G401 (cell line): ENCODE measurements around the gene YLPM1. TPM values are rescaled to one million over a fixed set of nuclear protein-coding genes. Genes with fewer than 3 reads are reported as not detected.
A peak's percentile ranks its signal among the peaks of the same experiment; 100 is the strongest.

Experiments used
- DNase-seq: peaks from one replicate; pipeline ENCODE4 v3.0.0-alpha.2; 2015; ENCODE audit warnings: low spot score
- in situ Hi-C: cut with HindIII; loops from 2 replicates; pipeline ENCODE4 v1.10.0; 2016; ENCODE audit warnings: low sequenced_read_pairs, mixed read lengths
- total RNA-seq: library from RNA; depleted of rRNA; stranded (reverse); fragments of >200 nt; shearing (Covaris generic); gene quantifications from 2 replicates; pipeline ENCODE4 v1.2.3, GENCODE V29; 2014

Gene YLPM1
- total RNA-seq, 1 experiment from 2014 or later = 10.4 TPM

DNA sequence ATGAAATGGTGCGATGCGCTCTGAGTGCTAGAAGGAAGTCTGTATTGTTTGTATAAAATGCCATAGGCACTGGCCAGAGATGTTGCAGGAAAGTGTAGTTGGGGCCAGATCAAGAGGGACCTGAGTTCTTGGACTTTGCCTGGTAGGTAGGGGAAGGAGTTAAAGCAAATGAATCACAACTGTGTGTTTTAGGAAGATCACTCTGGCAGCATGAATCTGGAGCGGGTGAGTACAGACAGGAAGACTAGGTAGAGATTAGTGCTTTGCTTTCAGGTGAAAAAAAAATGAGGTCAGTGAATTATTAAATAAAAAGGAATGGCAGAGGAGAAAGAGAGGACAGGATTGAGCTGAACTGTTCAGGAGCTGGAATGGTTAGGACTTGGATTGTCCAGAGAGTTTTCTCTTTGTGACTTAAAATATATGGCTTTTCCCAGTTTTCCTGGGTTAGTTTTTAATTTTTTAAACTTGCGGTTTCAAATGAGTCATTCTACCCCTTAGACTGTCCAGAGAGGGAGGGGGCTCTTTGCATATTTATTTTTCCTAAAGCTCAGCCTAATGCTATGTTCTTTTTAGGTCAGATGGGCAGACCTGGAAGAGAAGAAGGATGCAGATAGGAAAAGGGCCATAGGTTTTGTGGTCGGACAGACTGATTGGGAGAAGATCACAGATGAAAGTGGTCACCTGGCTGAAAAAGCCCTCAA lies 71.7 kb downstream of the YLPM1 start:
- in situ Hi-C loops = no loop called here
- DNase-seq = no peak

DNA sequence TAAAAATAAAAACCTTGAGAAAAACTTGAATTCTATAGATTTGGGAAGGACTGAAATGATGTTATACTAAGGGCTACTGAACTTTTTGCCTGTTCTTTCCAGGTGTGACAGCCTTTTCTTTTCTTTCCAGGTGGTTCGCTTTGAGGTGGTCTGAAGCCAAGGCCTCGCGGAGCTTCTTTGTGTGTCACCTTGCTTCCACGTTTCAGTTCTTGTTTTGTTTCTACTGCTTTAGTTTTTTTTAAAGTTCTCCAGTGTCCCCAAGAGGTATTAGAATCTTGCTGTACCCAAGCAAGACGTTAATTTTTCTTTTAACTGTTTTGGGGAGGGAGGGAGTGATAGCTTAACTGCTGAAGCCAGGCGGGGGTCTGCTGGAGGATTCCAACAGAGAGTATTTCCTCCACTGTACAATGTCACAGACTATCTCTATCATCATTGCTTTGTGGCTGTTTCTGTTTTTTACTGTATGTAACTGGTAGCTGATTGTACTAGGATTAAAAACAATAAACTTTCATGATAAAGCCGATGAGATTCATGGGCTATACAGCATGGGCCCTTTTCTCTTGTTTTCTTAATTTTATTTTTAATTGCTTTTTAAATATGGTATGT lies 72.6 kb downstream of the YLPM1 start:
- no peak for DNase-seq
- in situ Hi-C loops = no loop called here

DNA sequence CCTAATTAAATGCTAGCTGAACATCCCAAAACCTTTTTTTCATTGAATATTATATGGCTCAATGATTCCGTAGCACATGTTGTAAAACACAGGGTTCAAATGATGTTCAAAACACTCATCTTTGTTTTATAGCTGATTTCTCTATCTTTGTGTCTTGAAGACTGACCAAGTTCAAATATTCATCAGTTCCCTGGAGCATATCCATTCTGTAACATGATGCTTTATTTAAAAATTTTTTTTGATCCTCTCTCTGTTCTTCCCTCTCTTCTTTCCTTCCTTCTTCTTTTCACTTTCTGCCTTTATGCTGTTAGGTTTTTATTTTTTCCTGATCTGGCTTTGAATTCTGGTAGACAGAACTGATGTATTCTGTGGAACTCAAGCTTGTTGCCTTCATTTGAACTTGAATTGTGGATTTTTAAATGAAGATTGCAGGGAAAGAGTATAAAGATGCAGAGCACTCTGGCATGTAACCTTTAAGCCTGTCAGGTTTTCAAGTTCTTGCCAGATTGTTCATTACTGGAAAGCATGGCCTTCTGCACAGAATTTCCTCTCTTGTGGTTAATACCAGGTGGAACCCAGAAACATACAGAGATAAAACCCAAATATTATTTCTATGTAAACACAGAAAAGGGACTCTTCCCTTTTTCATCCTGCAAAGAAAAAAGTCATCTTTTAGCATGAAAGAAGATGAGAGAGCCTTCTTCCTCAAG lies 73.3 kb downstream of the YLPM1 start:
- in situ Hi-C loops = no loop called here
- DNase-seq = peak; percentile 8

DNA sequence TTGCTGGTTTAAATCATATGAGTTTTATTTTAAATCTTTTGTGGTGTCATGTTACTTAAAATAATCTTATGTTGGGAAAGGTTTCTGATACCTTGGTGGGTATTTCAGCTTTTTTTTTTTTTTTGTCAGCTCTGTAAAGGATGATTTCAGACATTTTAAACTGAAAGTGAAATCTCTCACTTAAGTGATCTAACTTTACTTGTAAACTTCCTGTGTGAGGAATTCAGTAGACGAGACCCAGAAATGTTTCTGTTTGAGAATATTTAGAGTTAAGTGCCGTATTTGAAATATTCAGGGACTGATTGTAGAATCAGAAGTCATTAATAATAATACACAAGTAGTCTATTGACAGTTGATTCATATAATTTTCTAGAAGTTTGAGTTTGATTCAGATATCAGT lies 75.0 kb downstream of the YLPM1 start:
- DNase-seq = no peak
- in situ Hi-C loops = no loop called here

DNA sequence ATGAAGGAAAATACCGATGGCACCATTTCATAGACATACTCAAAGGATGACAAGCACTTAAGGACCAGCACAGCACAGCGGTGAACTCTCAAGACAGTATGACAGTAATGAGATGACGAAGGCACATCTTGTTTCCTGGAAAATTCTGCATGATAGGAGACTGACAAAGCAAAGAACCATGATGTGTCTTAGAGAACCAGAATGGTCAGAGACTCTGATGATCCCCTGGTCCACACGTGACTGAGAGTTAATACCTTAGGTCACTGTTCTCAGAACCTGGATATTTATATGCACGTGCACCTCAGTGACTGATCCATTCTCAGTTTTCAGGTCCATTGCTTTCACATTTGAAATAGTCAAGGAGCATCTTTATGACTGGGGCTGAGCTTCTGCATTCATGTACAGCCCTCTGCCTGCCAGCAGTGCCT lies 77.5 kb downstream of the YLPM1 start:
- DNase-seq = no peak
- in situ Hi-C loops = no loop called here

DNA sequence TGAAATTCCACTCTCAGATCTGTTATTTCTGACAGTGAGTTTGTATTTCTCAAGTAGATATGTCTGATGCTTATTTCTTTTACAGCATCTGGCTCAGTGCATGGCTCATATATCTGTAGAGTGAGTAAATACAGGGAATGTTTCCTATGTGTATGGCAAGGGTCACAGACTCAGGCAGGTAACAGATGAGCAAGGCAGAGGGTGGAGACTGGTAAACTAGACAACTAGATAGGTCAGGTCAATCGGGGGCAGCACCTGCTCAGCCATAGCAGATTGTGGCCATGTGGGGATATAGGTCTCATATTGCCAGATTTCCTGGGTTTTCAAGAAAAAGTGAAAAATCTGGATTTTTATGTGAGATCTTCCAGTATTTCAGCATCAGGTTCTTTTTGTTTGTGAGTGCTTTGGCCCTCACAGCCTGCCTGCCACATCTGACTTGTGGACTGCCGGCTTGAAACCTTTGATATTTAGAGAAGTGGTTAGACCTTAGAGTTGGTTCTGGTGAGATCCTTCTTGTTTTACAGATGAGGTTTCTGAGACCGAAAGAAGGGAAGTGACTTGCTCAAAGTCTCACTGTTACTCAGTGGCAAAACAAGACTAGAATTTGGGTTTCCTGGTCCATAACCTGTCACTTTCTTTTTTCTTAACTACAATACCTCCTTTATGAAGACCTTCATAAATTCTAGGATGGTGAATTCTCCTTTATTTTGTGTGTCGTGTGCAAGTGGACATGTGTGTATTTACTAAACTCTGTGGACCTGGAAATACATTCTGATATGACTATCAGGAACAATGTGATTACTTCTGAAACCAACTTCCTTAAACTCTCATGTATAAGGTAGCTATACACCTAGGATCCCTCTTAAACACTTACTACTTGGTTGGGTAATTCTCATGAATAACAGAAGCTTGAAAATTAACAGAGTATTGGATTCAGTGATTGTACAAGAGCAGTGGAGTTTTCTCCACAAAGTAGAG lies 78.4 kb downstream of the YLPM1 start:
- no peak for DNase-seq
- in situ Hi-C loops = no loop called here

DNA sequence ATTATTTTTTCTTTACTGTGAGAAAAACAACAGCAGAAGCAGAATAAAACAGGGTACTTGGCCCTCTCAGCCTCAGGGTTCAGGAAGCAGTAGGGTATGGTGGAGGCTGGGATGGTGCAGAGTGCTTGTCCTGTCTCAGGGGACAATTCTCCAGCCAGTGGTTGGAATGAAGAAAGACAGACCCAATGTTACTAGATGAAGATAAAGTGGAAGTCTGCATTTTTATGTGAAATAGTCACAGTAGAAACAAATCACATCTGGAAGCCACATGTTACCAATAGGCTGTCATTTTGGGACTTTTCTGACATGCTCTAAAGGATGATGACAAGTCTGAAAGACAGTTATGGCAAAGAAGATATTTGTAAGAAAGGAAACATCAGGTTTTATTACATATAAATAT lies 80.5 kb downstream of the YLPM1 start:
- no peak for DNase-seq
- in situ Hi-C loops = no loop called here

DNA sequence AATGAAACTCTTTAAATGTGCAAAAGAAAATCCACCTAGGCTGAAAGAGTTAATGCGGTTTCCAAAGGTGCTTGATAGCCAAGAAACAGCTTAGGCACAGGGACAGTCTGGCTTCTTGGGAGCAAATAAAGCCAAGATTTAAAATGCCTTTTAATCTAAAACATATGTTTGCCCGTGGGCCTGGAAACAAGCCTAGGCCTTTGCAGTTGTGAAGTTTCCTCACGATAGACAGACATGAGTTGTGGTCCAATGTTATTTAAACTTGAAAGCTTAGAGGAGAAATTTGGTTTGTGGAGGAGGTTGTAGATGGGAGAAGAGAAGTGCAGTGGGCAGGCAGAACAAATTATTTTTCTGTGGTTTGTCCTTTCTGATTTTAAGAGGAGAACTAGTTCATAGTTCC lies 83.1 kb downstream of the YLPM1 start:
- in situ Hi-C loops = no loop called here
- DNase-seq = no peak

DNA sequence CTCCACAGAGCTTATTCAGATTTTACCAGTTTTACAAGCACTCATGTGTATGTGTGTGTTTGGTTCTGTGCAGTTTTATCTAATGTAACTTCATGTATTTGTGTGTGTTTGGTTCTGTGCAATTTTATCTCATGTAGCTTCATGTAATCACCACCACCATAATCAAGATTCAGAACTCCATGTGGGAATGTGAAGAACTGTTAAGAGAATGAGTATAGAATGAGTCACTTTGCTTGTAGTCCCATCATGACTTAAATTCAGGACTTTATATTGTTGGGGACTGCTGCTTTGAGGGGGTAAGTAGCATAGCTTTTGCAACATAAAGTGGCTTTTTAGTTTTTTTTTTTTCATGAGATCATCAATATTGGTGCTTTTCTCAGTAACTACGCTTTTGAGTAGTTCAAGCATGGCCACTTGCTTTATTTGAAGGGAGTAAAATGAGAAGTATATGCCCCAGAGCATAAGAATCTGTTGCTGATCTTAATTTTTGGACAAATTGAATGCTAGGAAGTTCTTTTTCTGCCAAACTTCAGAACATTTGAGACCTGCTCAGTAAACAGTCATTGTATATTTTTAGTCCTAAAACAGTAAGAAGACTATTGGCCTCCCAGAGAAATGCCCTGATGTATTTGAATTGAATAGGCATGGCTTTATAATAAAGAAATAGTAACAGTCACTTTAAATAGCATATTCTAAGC lies 84.0 kb downstream of the YLPM1 start:
- in situ Hi-C loops = no loop called here
- DNase-seq = no peak

DNA sequence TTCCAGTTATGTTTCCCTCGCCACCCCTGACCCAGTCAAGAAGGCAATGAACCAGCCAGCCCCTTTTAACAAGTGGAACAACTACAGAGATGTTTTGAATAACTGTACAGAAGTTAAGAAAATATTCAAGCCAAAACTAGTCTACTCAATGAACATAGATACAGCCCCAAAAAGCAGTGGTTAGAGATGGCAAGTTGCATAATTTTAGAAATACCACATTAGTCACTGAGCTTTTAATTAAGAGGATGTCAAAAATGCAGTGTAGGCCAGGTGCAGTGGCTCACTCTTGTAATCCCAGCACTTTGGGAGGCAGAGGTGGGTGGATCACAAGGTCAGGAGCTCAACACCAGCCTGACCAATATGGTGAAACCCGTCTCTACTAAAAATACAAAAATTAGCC lies 85.7 kb downstream of the YLPM1 start:
- in situ Hi-C loops = no loop called here
- DNase-seq = no peak

DNA sequence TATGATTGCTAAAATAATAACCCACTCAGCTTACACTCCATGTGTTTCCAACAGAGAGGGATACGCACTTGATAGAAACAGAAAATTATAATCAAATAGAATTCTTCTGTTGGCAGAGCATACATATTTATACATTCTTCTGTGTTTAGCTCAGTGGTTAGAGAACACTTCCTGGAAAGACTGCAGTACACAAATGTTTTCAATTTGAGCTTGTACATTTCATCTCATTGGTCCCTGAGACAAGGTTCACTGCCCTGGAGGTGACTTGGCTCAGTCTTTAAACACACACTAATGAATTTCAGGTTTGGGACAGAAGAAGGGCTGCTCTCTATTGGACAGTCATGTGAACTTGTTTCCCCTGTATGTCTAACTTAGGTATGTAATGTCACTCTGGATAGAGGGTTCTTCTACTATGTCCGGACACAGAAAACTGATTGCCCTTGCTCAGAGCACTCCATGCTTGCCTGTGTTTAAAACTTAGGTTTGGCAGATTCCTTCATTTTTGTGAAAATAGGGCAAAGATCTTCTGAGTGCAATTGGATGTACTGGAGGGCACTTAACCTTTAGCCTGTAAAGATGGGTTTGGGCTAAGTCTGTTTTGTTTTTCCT lies 89.9 kb downstream of the YLPM1 start:
- in situ Hi-C loops = no loop called here
- DNase-seq = no peak

DNA sequence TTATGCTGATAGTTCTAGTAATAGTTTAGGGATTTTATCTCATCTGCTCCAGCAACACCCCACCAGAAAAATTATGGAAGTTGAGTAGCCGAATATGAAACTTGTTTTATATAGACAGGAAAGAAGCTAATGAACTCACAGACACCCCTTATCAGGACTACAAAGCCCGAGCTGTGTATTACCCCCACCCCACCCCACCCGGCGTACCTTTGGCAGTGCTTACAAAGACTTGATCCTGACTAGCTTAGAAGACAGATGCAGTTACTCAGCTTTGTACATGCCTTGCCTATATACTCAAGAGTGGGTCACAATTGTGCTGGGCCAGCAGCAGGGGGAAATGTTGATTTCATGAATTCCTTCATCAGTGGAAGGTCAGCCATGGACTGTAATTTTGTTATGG lies 90.5 kb downstream of the YLPM1 start:
- in situ Hi-C loops = no loop called here
- no peak for DNase-seq

DNA sequence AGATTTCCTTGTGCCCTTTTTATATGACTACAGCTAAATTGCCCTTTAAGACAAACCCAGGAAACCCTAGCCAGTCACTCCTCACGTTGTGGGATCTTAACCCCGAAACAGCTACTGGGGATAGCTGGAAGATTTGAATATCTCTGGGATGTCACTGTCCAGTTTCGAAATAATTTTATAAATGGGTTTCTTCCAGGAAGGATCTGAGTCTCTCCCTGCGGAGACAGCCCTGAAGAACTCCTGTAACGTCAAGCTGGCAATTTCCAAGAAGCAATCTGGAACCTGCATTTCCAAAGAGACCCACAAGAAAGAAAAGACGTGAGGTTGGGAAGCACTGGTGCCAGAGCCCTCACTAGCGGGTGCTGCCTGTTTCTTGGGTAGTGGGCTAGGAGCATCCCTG lies 91.9 kb downstream of the YLPM1 start:
- no peak for DNase-seq
- in situ Hi-C loops = loop anchor here (5.0 kb wide), 1 partner anchor 52 kb away; no protein-coding TSS in a partner anchor

DNA sequence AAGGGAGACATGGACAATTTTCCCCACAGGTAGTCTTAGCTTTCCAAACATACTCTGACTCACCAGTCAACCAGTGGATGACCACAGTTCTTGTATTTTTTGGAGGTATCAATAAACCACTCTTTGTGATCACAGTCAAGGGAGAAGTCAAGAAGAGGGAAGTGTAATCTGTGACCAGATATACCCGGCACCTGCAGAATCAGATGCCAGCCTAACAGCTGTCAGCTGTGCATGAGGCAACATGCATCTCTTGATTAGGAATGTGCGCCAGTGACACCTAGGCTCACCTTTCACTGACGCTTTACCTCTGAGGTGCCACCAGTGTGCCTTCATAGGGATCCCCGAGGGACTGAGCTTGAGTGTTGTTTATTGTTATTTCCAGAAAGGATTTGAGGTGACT lies 92.8 kb downstream of the YLPM1 start:
- DNase-seq = no peak
- in situ Hi-C loops = loop anchor here (5.0 kb wide), 1 partner anchor 51 kb away; no protein-coding TSS in a partner anchor

DNA sequence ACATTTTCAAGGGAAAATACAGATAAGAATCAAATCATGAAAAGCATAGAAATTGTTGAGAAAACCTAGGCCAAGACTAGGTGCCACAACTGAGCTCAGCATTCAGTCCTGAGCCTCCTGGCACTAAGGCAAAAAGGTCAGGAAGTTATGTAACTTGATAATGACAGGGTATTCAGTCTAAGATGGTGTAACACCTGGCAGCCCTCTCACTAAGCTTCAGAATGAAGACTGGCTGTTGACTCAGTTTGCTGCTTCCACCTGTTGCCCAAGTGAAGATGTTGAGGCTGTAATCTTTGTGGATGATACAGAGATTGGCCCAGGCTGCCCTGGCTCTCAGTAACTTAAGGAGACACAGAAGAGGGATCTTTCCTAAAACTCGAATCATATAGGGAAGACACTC lies 93.2 kb downstream of the YLPM1 start:
- in situ Hi-C loops = loop anchor here (5.0 kb wide), 1 partner anchor 51 kb away; no protein-coding TSS in a partner anchor
- DNase-seq = no peak

DNA sequence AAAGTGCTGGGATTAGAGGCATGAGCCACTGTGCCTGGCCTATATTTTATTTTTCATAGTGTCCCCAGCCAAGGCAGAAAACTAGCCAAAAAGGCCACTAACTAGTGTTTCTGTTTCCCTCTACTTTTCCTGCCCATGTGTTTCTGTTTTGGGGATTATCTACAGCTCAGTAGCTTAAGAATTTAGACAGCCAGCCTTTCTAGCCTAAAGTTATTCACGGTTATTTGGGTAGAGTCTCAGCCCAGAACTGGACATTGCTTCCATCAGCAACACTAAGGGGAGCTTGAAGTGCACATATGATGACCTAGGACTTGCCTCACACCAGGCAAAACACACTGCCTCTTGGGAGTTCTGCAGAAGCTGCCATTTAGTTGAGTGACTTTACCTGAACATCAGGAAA lies 94.9 kb downstream of the YLPM1 start:
- in situ Hi-C loops = loop anchor here (5.0 kb wide), 1 partner anchor 49 kb away; no protein-coding TSS in a partner anchor
- no peak for DNase-seq

DNA sequence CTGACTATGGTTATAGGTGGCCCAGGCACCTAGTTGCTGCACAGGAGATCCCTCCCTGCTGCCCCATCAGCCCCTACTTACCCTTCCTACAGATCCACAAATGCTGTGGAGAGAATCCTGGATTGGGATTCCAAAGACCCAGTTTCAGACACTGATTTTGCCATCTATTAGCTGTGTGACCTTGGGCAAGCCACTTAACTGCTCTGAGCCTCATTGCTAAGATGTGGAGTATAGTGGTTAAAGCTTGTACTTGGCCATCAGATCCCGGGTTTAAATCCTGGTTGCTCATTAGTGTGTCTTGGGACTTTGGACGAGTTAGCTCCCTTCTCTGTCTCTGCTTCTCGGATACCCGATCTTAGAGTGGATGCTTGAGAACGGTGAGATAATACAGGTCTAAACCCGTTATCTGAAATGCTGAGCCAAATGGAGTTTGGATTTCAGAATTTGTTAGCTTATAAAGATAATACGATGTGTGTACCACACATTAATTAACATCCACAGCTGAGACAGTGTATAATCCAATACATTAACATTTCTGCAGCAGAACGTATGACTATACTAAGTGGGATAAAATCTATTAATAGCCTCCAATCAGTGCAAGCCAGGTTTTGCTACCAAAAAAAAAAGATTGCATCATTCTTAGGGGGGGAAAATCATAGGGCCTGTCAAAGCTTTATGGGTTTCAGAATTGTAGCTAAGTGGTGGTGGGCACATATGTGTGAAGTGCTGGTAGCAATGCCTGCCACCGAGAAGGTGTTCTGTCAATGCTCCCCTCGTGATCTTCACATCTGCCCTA lies 96.8 kb downstream of the YLPM1 start:
- in situ Hi-C loops = loop anchor here (5.0 kb wide), 1 partner anchor 47 kb away; no protein-coding TSS in a partner anchor
- no peak for DNase-seq
